GM12878 (cell line): ENCODE data around the gene PFKL. TPM values are rescaled to one million over a fixed set of nuclear protein-coding genes. Genes with fewer than 3 reads are reported as not detected.

Source experiments
- ATAC-seq: fragments of 200-7000 bp; cut with Tn5 transposase; 3 replicates; pipeline ENCODE4 v1.9.1; 2020; ENCODE audit warnings: mild to moderate bottlenecking, moderate library complexity
- BruUV-seq: library from RNA; stranded (reverse); fragments of 400-500 nt; replicated peaks from 2 replicates; lab custom pipeline; 2021; lab: Mats Ljungman, UMichigan
- CTCF ChIA-PET: fragments of 300-600 bp; sonication (Branson Sonifier 250); formaldehyde crosslinking; extraction: SDS; loops from one replicate; lab custom pipeline; 2021; ENCODE audit warnings: inconsistent platforms; lab: Yijun Ruan, JAX
- POLR2A ChIA-PET: fragments of 350-600 bp; formaldehyde crosslinking; extraction: SDS; loops from one replicate; lab custom pipeline; 2021; ENCODE audit warnings: inconsistent platforms; lab: Charles Lee
- RAD21 ChIA-PET: fragments of 300-600 bp; sonication (Branson Sonifier 250); formaldehyde crosslinking; loops from one replicate; lab custom pipeline; 2023; ENCODE audit warnings: antibody characterized with exemption; ENCODE audit not compliant: unreplicated experiment; lab: Charles Lee
- SMC1A ChIA-PET: fragments of 300-600 bp; sonication (Branson Sonifier 250); formaldehyde crosslinking; loops from one replicate; lab custom pipeline; 2023; ENCODE audit not compliant: unreplicated experiment, uncharacterized antibody; lab: Charles Lee
- DNase-seq: peaks from one replicate; pipeline ENCODE4 v3.0.0-alpha.2; 2011; ENCODE audit warnings: low read depth, low spot score
- FAIRE-seq: peaks from 3 replicates; lab custom pipeline; 2011; peaks lifted over from hg19 to GRCh38; lab: Jason Lieb, UNC
- H2AFZ ChIP-seq: 2 replicates; pipeline ENCODE4 v1.6.0; 2011; ENCODE audit warnings: low read depth, low read length, control low read depth; ENCODE audit not compliant: control insufficient read depth
- H3K27ac ChIP-seq: 2 replicates; pipeline ENCODE4 v1.5.1; 2011; ENCODE audit warnings: control low read depth; ENCODE audit not compliant: control insufficient read depth, insufficient read depth
- H3K27me3 ChIP-seq, 2 experiments: replicated peaks in 1 of 2; 2 replicates each; pipeline versions ENCODE4 v1.6.0 to v1.6.1; 2011; ENCODE audit warnings: low read length in 1 of 2; ENCODE audit not compliant: control insufficient read depth in 2 of 2, insufficient read depth in 2 of 2
- H3K36me3 ChIP-seq, 2 experiments: 2 replicates each; pipeline ENCODE4 v1.5.1; 2011; ENCODE audit warnings: low read length in 1 of 2; ENCODE audit not compliant: control insufficient read depth in 2 of 2, insufficient read depth in 2 of 2
- H3K4me1 ChIP-seq: 2 replicates; pipeline ENCODE4 v1.6.1; 2011; ENCODE audit warnings: mild to moderate bottlenecking, low read length, moderate library complexity, mixed read lengths; ENCODE audit not compliant: control insufficient read depth, insufficient read depth
- H3K4me2 ChIP-seq: 2 replicates; pipeline ENCODE4 v1.6.0; 2011; ENCODE audit warnings: control low read depth; ENCODE audit not compliant: control insufficient read depth, insufficient read depth
- H3K4me3 ChIP-seq: fragments of 200-600 bp; sonication (generic); 2 replicates; pipeline ENCODE4 v1.5.1; 2016
- H3K79me2 ChIP-seq: 2 replicates; pipeline ENCODE4 v1.6.0; 2011; ENCODE audit warnings: low read length; ENCODE audit not compliant: control insufficient read depth, insufficient read depth
- H3K9ac ChIP-seq: 2 replicates; pipeline ENCODE4 v1.8.0; 2011; ENCODE audit warnings: low read length, control low read depth, mixed read lengths; ENCODE audit not compliant: control insufficient read depth, insufficient read depth
- H3K9me3 ChIP-seq: replicated peaks from 3 replicates; pipeline ENCODE4 v1.5.1; 2011; ENCODE audit warnings: mild to moderate bottlenecking, low read length; ENCODE audit not compliant: control insufficient read depth, insufficient read depth
- H4K20me1 ChIP-seq: 2 replicates; pipeline ENCODE4 v1.6.0; 2011; ENCODE audit not compliant: control insufficient read depth, insufficient read depth
- CREM ChIP-seq: IDR thresholded peaks from 2 replicates; pipeline ENCODE4 v1.6.1; 2014; ENCODE audit warnings: antibody characterized with exemption, low read depth
- EGR1 ChIP-seq, 2 experiments: IDR thresholded peaks; 1 replicate in 1 of 2; 2 replicates in 1 of 2; pipeline ENCODE4 v1.6.1; 2011 to 2012; ENCODE audit warnings: low read depth in 2 of 2, low read length in 2 of 2, borderline replicate concordance in 1 of 2, mild to moderate bottlenecking in 1 of 2, moderate library complexity in 1 of 2
- ETV6 ChIP-seq, 2 experiments: fragments of 450-650 bp in 1 of 2; IDR thresholded peaks in 1 of 2; conservative IDR thresholded peaks in 1 of 2; 2 replicates each; pipeline ENCODE4 v1.6.1; 2014; ENCODE audit warnings: antibody characterized with exemption in 1 of 2, borderline replicate concordance in 1 of 2, low read depth in 1 of 2, mild to moderate bottlenecking in 1 of 2, moderate library complexity in 1 of 2
- JUND ChIP-seq: IDR thresholded peaks from 2 replicates; pipeline ENCODE4 v1.6.1; 2012; ENCODE audit warnings: low read depth, mild to moderate bottlenecking, low read length, improper control_type of control experiment, moderate library complexity
- KLF5 ChIP-seq: fragments of 450-650 bp; IDR thresholded peaks from 2 replicates; pipeline ENCODE4 v1.6.1; 2014; ENCODE audit warnings: mild to moderate bottlenecking; ENCODE audit not compliant: partially characterized antibody
- MEF2A ChIP-seq: IDR thresholded peaks from 2 replicates; pipeline ENCODE4 v1.6.1; 2011; ENCODE audit warnings: low read depth, mild to moderate bottlenecking, low read length, moderate library complexity; ENCODE audit not compliant: insufficient read depth
- PAX5 ChIP-seq: IDR thresholded peaks from 2 replicates; pipeline ENCODE4 v1.6.1; 2011; ENCODE audit warnings: low read depth, low read length, borderline replicate concordance
- SIN3A ChIP-seq: IDR thresholded peaks from 2 replicates; pipeline ENCODE4 v1.6.1; 2012; ENCODE audit warnings: low read depth, low read length, improper control_type of control experiment
- SIX5 ChIP-seq: IDR thresholded peaks from 2 replicates; pipeline ENCODE4 v1.6.1; 2011; ENCODE audit warnings: mild to moderate bottlenecking, low read depth, low read length, moderate library complexity; ENCODE audit not compliant: severe bottlenecking
- SMAD1 ChIP-seq: fragments of 450-650 bp; IDR thresholded peaks from 2 replicates; pipeline ENCODE4 v1.6.1; 2018; ENCODE audit warnings: mild to moderate bottlenecking, low read depth; ENCODE audit not compliant: partially characterized antibody
- TAF1 ChIP-seq: IDR thresholded peaks from 2 replicates; pipeline ENCODE4 v1.6.1; 2011; ENCODE audit warnings: mild to moderate bottlenecking, low read depth, low read length, borderline replicate concordance
- TCF7 ChIP-seq: IDR thresholded peaks from 2 replicates; pipeline ENCODE4 v1.6.1; 2014; ENCODE audit warnings: antibody characterized with exemption, borderline replicate concordance
- ZSCAN29 ChIP-seq: fragments of 450-650 bp; IDR thresholded peaks from 2 replicates; pipeline ENCODE4 v1.6.1; 2017; ENCODE audit warnings: mild to moderate bottlenecking, moderate library complexity
- WGBS: methylation state at CpG from one replicate; pipeline ENCODE4 v1.1.6; 2016; ENCODE audit warnings: low lambda C conversion rate; ENCODE audit not compliant: insufficient replicate concordance, insufficient coverage; ENCODE audit errors: missing lambda C conversion rate; 5-methylcytosine and 5-hydroxymethylcytosine counted together
- in situ Hi-C: fragments of 300-500 bp; cut with MboI; formaldehyde crosslinking; loops from 9 replicates; pipeline ENCODE4 v1.14.3; 2018; ENCODE audit warnings: mixed read lengths
- intact Hi-C: fragments of 100-400 bp; cut with micrococcal nuclease; formaldehyde crosslinking; loops from one replicate; pipeline ENCODE4 v1.14.2; 2022; ENCODE audit not compliant: unreplicated experiment
- polyA plus RNA-seq, 11 experiments: library from polyadenylated mRNA; depleted of rRNA in 4 of 11; unstranded in 6 of 11; stranded (reverse) in 5 of 11; fragments of >200 nt; fragmentation: Nextera tagmentation in 4 of 11; fragmentation: Illumina TruSeq in 1 of 11; extraction: Ambion mirVana in 4 of 11; extraction: Trizol in 1 of 11; gene quantifications; 1 replicate in 1 of 11; 2 replicates in 10 of 11; pipeline versions ENCODE4 v1.2.1 to v1.2.3, GENCODE V29; 2011 to 2016; ENCODE audit warnings: inconsistent platforms in 2 of 11, missing spikeins in 2 of 11, low read depth in 1 of 11
- total RNA-seq, 4 experiments: library from RNA; depleted of rRNA in 3 of 4; stranded (reverse); fragments of >200 nt in 3 of 4; fragmentation: Illumina TruSeq in 1 of 4; extraction: Trizol in 1 of 4; gene quantifications; 2 replicates each; pipeline versions ENCODE4 v1.2.1 to v1.2.3, GENCODE V29; 2013 to 2021
- TF ChIP-seq, protein P1 (sequence below): fragments of 450-650 bp; conservative IDR thresholded peaks from 2 replicates; pipeline ENCODE4 v1.6.1; 2017; ENCODE audit warnings: mild to moderate bottlenecking, moderate library complexity

The PFKL gene
- total and polyA plus RNA-seq, 10 of the 15 experiments (the other 5 are each of a cell fraction or from before 2014, with no cell fraction given), result 1.2 to 192 (median 112) TPM

GRCh38 chr21:44292812-44293195 is 7.0 kb upstream of the PFKL start:
- in situ Hi-C loops, result no loop called here
- FAIRE-seq, result no peak
- TF ChIP-seq TCF7 (no peak), MEF2A (no peak), SMAD1 (no peak), TAF1 (no peak), SIX5 (no peak), CREM (no peak), ZSCAN29 (no peak), ETV6 (conservative IDR thresholded peaks at IDR 0.05 in 1 of 2, IDR thresholded peaks at IDR 0.05 in 1 of 2; ENCODE audit: borderline replicate concordance in 1 of 2, low read depth in 1 of 2) (no peak), SIN3A (no peak), PAX5 (no peak), EGR1 (IDR thresholded peaks at IDR 0.05; ENCODE audit: borderline replicate concordance in 1 of 2, low read depth in 2 of 2, low read length in 2 of 2) (no peak), JUND (no peak), KLF5 (no peak)
- TF ChIP-seq, protein P1, sequence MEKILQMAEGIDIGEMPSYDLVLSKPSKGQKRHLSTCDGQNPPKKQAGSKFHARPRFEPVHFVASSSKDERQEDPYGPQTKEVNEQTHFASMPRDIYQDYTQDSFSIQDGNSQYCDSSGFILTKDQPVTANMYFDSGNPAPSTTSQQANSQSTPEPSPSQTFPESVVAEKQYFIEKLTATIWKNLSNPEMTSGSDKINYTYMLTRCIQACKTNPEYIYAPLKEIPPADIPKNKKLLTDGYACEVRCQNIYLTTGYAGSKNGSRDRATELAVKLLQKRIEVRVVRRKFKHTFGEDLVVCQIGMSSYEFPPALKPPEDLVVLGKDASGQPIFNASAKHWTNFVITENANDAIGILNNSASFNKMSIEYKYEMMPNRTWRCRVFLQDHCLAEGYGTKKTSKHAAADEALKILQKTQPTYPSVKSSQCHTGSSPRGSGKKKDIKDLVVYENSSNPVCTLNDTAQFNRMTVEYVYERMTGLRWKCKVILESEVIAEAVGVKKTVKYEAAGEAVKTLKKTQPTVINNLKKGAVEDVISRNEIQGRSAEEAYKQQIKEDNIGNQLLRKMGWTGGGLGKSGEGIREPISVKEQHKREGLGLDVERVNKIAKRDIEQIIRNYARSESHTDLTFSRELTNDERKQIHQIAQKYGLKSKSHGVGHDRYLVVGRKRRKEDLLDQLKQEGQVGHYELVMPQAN, result no peak
- no TSS peak for BruUV-seq
- Histone ChIP-seq H3K9ac (no peak overlapping the region), H3K4me2 (no peak overlapping the region), H3K79me2 (no peaks in the 10 kb centered on the region), H3K9me3 (no peaks in the 10 kb centered on the region), H3K4me1 (peaks cover 26% of the 10 kb centered on the region), H3K27me3 (no peaks in the 10 kb centered on the region), H3K36me3 (no peaks in the 10 kb centered on the region), H3K4me3 (no peak overlapping the region), H4K20me1 (no peaks in the 10 kb centered on the region; the same call in 1 of the 2 replicates), H3K27ac (no peak overlapping the region), H2AFZ (no peak overlapping the region)
- WGBS, result 60% methylated on average over 12 of the region's 15 CpGs
- ChIA-PET POLR2A (no interaction called here), SMC1A (no interaction called here), CTCF (no interaction called here), RAD21 (no interaction called here)
- ATAC-seq, result no peak
- DNase-seq, result no peak
- intact Hi-C loops, result no loop called here
